Sigmoid colon (tissue), 4 donors: Measurements from ENCODE around the gene GCC2.

Experiments
- CTCF ChIP-seq, 4 experiments: fragments of 450-650 bp in 3 of 4; fragments of 200-600 bp in 1 of 4; IDR thresholded peaks; one replicate each; pipeline ENCODE4 v1.5.1; 2016 to 2019; ENCODE audit warnings: antibody characterized with exemption in 4 of 4, mild to moderate bottlenecking in 3 of 4, moderate library complexity in 2 of 4
- EP300 ChIP-seq, 4 donors: sonication (generic); formaldehyde crosslinking; IDR thresholded peaks; one replicate each; pipeline ENCODE4 v1.6.1; 2017; ENCODE audit warnings: antibody characterized with exemption in 4 of 4

- TF ChIP-seq EP300 (IDR thresholded peaks at IDR 0.05) = no peak
- no peak for TF ChIP-seq CTCF (IDR thresholded peaks at IDR 0.05)
Observed at GRCh38 chr2:108428286-108429009, 20.6 kb upstream of the GCC2 start.
